ENCODE results near the gene SCIMP. TPM values are rescaled to one million over a fixed set of nuclear protein-coding genes. Genes with fewer than 3 reads are reported as not detected.
"Not testable (repeated sequence)": the region's sequence is repeated elsewhere in the genome, so short reads cannot be mapped to it uniquely, and the experiment has no call there.

SCIMP gene
- total RNA-seq, 1 donor from 2014 or later = not detected

DNA sequence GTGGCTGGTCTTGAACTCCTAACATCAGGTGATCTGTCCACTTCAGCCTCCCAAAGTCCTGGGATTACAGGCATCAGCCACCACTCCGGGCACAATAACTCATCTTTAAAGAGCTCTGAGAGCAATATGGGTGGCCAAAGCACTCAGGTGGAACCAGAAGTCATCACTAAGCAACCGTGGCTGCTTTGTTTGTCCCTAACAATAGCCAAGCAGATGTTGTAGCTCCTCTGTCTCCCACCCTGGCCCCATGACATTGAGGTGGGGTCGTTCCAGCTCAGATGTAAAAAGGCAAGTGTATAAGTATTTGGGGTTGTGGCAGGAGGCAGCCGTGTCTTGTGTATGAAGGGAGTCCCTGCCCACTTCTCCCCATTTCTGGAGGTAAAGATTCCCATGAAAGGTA, 3.7 kb upstream of the SCIMP start:
- no peak for DNase-seq (ENCODE audit: low read depth, low spot score)

DNA sequence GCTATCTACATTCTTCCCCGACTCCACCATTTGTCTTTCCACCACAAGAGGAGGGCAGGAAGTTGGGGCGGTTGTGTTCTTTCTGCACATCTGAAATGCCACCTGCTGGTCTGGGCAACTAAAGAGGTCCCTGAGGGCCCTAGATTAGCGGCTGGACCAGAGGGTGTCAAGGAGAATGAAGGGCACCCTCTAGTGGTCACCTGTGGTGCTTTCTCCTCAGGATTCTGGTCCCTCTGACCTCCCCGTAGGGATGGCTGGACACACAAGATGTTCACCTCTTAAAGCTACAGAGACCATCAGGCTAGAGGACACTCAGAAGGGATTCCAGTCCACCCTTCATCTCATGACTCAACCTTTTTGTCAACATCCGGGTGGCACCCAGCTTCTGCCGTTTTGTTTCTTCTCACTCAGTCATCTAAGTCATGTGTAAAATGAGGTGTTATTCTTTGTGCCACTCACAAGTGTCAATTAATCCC, 2.9 kb upstream of the SCIMP start:
- no peak for DNase-seq (ENCODE audit: low read depth, low spot score)

DNA sequence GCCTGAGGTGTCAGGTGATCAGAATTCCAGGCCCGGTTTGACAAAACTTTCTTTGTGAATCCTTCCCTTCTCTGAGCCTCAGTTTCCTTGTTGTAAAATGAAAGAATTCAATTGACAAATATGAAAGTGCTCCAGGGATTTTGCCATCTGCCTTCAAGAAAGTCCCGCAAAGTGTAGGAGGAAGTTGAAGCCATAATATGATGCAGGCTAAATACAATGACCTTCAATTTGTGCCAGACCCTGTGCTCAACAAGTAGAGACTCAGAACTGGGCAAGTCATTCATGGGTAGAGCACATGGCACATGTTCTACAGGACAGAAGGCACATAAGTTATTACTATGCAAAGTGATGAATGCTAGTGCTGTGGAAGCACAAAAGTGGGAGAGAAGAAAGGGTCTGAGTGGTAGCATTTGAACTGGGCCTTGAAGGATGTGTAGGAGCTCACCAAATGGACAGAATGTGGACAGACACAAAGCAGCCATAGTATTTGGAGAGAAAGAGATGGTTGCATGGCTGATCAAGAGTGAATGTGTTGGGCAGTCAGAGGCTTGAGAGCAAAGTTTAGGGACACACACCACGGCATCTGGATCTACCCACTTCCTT, 2.4 kb upstream of the SCIMP start:
- DNase-seq (ENCODE audit: low read depth, low spot score) = no peak

DNA sequence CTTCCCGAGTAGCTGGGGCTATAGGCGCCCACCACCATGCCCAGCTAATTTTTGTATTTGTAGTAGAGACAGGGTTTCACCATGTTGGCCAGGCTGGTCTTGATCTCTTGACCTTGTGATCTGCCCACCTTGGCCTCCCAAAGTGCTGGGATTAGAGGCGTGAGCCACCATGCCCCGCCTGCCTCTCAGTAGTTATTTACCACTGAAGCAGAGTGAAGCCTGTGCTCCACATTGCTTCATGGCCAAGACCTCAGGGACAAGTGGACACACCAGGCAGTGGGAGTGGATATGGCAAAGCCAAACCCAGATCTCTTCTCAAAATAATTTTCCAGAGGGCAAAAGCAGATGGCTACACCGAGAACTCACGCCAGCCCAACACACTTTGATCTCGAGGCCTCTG, 1.2 kb downstream of the SCIMP start:
- not testable (repeated sequence) for DNase-seq (ENCODE audit: low read depth, low spot score)

DNA sequence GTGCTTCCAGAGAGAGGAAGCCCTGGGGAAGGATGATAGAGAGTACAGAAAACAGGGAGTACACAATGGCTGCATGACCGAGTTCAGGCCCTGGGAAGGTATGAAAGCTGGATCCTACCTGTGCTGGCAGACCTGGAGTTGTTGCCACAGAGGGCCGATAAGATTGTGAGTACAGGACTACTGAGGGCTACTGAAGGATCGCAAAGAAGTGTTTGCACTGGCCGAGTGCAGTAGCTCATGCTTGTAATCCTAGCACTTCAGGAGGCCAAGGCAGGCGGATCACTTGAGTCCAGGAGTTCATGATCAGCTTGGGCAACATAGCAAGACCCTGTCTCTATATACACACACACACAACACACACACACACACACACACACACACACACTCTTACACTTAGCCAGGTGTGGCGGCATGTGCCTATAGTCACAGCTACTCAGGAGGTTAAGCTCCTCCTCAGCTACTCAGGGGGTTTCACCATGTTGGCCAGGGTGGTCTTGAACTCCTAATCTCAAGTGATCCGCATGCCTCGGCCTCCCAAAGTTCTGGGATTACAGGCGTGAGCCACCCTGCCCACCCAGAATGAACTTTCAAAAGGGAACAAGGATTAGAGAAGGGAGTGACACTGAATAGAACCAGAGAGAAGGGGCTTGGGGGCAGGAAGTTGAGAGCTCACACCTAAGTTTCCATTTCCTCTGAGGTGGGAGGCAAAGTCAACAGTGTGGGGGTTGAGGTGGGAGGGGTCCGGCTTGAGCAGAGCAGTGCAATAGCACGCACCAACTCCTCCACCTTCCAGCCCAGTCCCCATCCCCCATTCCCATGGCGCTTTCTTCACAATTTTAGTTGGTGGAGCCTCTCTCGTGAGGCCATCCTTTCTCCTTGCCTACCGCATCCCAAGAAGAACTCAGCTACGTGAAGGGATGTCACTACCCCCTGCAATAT, 7.5 kb downstream of the SCIMP start:
- no peak for DNase-seq (ENCODE audit: low read depth, low spot score)

DNA sequence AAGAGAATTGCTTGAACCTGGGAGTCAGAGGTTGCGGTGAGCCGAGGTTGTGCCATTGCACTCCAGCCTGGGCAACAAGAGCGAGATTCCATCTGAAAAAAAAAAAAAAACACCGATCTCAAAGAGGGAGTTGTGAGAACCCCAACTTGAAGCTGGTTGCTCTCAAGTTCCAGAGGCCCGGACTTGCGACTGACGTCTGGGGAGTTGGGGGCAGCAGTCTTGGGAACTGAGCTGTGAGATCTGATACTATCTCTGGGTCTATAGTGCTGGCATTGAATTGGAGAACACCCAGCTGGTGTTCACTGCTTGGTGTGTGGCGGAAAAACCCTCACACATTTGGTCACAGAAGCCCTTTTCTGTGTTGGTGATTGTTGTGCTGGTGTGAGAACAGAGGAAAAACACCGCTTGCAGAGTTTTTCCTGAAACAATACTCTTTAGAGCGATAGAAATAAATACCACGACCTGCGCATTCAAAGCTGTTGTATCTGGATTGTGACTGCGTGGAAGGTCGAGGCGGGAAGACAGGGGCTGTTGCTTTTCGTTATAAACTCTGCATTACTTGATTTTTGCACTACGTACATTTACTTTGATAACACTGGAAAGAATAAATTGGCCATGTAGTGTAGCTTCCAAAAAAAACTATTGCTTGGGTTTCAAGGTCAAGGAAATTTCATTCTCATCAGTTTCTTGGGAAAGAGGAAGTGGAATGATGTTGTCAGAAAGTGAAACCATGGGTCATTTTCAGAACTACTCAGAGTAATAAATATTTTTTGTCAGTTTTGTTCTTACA, 8.8 kb downstream of the SCIMP start:
- DNase-seq (ENCODE audit: low read depth, low spot score) = no peak

DNA sequence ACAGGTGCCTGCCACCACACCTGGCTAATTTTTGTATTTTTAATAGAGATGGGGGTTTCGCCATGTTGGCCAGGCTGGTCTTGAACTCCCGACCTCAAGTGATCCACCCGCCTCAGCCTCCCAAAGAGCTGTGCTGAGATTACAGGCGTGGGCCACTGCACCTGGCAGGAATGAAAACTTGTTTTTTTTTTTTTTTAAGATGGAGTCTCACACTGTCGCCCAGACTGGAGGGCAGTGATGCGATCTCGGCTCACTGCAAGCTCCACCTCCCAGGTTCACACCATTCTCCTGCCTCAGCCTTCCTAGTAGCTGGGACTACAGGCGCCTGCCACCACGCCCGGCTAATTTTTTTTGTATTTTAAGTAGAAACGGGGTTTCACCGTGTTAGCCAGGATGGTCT, 12.7 kb downstream of the SCIMP start:
- not testable (repeated sequence) for DNase-seq (ENCODE audit: low read depth, low spot score)

DNA sequence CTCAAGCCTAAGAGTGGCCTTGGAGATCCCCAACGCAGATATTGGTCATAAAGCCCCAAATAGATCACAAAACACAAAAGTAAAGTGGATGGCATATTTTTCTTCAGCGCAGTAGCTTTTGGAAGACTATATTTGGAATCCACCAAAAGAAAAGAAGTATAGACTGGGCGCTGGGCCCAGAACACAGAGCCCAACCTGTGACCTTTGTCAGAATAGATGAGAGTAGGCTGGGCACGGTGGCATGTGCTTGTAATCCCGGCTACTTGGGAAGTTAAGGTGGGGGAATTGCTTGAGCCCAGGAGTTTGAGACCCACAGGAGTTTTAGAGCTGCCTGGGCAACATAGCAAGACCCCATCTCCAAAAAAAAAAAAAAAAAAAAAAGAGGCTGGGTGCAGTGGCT, 14.6 kb downstream of the SCIMP start:
- DNase-seq (ENCODE audit: low read depth, low spot score) = no peak

DNA sequence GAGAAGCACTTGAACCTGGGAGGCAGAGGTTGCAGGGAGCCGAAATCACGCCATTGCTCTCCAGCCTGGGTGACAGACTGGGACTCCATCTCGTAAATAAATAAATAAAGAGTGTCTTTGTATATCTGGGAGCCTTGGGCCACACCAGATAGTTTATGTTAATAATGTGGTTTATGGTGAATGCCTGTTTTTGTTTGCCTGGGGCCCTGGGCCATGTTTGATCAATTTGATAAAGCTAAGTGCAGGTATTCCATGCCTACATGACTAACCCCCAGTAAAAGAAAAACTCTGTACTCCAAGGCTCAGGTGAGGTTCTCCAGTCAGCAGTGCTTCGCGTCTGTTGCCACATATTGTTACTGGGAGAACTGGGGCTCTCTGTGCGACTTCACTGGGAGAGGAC, 15.1 kb downstream of the SCIMP start:
- no peak for DNase-seq (ENCODE audit: low read depth, low spot score)

DNA sequence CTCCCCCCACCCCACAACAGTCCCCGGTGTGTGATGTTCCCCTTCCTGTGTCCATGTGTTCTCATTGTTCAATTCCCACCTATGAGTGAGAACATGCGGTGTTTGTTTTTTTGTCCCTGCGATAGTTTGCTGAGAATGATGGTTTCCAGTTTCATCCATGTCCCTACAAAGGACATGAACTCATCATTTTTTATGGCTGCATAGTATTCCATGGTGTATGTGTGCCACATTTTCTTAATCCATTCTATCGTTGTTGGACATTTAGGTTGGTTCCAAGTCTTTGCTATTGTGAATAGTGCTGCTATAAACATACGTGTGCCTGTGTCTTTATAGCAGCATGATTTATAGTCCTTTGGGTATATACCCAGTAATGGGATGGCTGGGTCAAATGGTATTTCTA, 17.1 kb downstream of the SCIMP start:
- not testable (repeated sequence) for DNase-seq (ENCODE audit: low read depth, low spot score)

DNA sequence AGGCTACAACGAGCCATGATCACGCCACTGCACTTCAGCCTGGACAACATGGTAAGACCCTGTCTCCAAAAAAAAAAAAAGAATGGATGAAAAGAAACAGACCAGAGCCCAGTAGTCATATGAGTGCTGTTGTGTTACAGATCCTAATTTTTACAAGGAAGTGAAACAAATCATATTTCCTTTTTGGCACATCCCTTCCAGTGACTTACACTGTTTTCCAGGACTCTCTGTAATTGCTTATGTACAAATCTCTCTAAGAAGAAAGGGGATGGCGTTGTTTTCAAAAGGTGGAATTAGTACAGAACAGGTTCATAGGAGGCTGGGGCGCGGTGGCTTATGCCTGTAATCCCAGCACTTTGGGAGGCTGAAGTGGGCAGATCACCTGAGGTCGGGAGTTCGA, 23.2 kb downstream of the SCIMP start:
- DNase-seq (ENCODE audit: low read depth, low spot score) = no peak

DNA sequence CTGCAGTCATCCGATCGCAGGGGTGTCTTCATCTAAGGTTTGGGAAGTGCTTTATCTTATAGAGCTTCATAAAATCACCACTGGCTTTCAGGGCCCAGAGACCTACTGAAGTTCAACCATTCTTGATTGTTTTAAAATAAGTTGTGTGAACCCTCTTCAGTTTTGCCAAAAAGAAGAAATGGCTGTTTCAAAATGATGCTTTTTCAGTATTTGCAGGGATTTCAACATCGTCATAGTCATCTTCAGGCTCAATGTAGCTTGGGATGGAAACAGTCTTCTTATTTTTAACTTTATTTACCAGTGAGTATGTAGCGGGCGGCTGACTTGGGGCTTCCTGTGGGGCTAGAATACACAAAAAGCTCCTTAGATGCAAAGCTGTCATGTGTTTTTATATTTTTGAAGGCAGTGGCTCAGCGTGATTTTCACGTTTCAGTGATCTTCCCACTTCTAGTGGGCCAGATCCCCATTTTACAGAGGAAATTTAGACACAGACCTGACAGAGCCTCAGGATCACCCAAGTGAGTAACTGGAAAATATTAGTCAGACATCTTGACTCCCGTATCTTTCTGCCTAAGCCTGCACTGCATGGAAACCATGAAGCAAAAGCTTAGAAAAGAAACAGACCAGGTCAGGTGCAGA, 23.9 kb downstream of the SCIMP start:
- DNase-seq (ENCODE audit: low read depth, low spot score) = no peak

DNA sequence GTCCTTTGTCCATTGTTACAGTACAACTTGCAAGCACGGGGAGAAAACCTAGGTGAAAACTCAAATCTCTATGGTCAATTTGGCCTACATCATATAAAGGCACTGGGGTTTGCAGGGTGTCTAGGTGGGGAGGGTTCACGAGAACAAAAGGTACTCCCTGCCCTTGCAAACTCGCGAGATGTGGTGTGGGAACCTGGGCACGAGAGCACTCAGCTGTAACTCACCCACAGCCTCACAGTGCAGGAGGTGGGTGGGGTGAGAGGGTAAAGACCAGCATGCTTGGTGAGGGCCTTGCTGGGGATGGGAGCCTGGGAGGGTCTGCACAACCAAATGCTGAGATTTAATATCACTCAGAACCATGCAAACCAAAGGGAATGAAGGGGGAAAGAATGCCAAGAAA, 24.6 kb downstream of the SCIMP start:
- no peak for DNase-seq (ENCODE audit: low read depth, low spot score)

DNA sequence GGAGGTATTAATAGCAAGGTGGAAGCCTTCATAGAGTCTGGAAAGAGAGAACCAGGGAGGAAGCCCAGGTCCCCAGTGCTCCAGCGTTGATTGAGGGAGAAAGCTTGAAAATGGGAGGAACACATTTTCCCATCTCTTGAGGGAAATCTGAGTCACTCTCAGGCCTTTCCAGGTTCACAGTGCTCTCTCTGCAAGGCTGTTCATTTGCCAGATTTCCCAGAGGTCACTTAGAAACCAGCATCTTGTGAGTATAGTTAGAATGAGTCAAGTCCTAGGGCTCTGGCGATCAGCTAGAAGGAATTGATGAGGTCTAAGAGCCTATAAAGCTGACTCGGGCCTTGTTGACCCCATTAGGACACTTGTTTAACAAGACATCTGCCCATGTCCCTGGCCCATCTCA, 25.3 kb downstream of the SCIMP start:
- no peak for DNase-seq (ENCODE audit: low read depth, low spot score)

DNA sequence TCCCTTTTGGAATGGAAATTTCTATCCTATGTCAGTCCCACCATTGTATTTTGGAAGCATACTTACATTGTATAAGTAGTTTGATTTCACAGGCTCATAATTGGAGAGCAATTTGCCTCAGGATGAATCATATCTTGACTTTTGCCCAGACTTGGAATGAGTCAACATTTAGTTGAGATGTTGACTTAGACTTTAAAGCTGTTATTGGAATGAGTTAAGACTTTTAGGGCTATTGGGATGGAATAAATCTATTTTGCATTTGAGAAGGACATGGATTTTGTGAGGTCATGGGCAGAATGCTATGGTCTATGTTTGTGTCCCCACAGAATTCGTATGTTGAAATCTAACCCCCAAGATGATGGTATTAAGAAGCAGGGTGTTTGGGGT, 30.8 kb downstream of the SCIMP start:
- DNase-seq (ENCODE audit: low read depth, low spot score) = no peak

DNA sequence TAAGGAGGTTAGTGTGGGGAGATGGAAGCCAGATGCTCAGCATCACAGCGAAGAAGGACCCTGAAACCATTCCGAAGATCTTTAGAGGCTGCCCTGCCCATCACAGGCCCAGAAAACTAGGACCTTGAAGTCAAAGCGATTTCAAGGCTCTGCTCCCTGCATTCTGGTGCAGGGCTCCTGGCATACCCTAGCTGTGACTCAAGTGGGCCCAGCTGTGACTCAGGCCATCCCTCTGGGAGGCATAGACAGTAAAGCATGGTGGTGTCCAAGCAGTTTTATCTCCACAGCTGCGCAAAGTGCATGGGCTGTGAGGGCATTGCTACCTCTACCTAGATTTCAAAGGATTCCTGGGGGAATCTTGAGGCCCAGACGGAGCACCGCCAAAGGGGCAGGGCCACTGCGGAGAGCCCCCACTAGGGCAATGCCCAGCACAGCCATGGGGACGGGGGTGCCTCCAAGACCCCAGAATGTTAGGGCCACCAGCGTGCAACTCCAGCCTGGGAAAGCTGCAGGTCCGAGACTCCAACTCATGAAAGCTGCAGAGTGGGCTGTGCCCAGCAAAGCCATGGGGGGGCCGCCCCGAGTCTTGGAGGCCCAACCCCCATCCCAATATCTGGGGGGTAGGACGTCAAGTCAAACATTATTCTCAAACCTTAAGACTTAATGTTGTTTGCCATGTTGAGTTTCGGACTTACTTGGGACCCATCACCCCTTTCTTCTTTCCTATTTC, 31.3 kb downstream of the SCIMP start:
- no peak for DNase-seq (ENCODE audit: low read depth, low spot score)

DNA sequence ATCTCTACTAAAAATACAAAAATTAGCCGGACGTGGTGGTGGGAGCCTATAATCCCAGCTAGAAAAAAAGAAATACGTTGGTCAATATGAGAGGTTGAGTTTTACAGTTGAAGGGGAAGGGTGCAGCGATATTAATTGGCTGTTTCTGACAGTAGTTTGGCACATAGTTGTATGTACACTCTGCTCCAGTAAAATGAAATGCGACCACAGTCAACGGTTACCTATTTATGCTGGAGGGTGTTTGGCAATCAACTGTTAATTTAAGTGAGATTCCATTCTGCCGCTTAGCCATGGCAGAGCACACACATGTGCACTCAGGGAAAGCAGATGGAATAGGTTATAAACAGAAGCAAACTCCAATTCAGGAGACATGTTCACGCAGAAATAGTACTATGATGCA, 33.6 kb downstream of the SCIMP start:
- no peak for DNase-seq (ENCODE audit: low read depth, low spot score)

DNA sequence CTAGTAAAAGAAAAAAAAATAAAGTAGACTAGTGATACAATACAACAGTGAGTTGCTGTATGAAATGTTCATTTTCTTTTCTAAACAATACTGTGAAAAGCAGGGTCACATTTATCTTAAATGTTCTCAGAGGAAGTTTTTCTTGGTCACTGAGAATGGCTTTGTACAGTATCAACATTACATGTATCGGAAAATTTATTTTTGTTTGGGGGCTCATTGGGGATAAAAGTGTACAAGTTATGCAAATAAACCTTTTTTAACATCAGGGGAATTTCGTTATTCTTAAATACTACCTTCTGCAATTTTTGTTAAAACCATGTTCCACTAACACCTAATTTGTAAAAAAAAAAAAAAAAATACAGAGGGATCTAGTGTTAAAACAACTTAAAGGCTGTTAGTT, 34.3 kb downstream of the SCIMP start:
- DNase-seq (ENCODE audit: low read depth, low spot score) = no peak

DNA sequence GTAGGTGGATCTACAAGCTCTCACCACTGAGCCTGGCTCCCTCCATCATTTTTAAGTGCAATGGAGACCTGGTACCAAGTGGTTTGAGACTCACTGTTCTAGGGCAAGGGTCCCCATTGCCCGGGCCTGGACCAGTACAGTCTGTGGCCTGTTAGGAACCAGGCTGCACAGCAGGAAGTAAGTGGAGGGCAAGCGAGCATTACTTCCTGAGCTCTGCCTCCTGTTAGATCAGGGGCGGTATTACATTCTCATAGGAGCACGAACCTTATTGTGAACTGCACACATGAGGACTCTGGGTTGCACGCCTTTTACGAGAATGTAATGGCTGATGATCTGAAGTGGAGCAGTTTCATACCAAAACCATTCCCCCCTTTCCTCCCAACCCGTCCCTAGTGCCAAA, 36.2 kb downstream of the SCIMP start:
- no peak for DNase-seq (ENCODE audit: low read depth, low spot score)

DNA sequence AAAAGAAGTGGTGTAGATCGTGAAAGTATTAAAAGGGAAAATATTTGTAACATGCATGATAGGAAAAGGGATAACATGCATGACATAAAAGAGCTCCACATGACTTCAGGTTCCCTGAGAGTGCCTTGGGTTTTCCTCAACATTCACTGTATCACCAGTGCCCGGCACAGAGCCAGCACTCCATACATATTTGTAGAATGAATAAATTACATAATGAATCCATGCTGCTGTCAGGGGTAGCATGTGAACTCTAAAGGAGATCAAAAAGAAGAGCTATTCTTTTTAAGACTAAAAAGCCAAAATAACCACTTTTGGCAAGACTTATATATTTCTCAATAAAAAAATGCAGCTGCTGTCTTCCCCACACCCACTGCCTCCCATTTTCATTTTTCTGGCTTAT, 40.3 kb downstream of the SCIMP start:
- no peak for DNase-seq (ENCODE audit: low read depth, low spot score)

Data from pulmonary artery endothelial cell (primary cell).